Stimulated activated CD8-positive, alpha-beta memory T cell treated with anti-CD3 and anti-CD28 coated beads, Interleukin-15, amount 100 ng/mL, for 24 hours (primary cell): ENCODE measurements around the gene TOGARAM2.

Experiments
- DNase-seq: peaks from one replicate; pipeline ENCODE4 v3.0.0-alpha.2; 2020; ENCODE audit warnings: low read depth

The TOGARAM2 gene

GRCh38 chr2:29021886-29022285 is 40.8 kb downstream of the TOGARAM2 start:
- DNase-seq, result no peak

GRCh38 chr2:29022679-29023078 is 41.6 kb downstream of the TOGARAM2 start:
- DNase-seq, result no peak

DNA sequence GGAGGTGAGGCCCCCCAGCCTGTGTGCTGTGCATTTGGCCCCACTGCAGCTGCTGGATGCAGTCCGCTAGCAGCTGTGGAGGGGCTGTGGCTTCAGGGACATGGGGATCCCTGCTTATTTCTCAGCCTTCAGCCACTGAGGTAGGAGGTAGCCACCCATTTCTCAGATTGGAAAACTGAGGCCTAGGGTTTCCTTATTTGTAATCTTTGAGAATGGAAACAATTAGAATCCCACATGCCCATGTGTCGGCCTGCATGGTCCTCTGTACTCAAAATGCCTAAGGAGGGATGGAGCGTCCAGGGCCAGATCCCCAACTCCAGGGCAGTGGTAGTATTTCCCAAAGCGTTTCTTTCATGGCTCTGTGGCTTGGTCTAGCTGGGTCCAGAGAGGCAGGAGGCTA is 42.1 kb downstream of the TOGARAM2 start:
- DNase-seq, result no peak

GRCh38 chr2:29024882-29025430 is 43.9 kb downstream of the TOGARAM2 start:
- no peak for DNase-seq

GRCh38 chr2:29025711-29026110 is 44.6 kb downstream of the TOGARAM2 start:
- DNase-seq, result no peak

- no peak for DNase-seq
These were observed 49.9 kb downstream of the TOGARAM2 start for GRCh38 chr2:29031046-29031445.

- DNase-seq, result no peak
These were observed 51.1 kb downstream of the TOGARAM2 start for GRCh38 chr2:29032189-29032588.

DNA sequence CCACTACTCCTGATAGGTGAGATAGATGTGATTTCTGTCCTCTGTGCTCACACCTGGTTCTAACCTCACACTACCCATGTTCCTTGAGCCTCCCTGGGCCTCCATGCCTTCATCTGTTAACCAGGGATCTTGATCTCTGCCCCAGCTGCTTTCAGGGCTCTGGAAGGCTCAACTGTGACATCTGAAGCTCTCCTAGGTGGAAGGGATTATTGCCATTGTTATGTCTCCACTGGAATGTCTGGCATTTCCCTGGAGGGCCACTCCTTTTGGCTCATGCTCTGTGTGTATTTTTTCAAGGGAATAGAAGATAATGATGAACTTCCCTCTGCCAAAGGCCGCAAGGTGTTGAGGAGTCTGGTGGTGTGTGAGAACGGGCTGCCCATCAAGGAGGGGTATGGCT is 52.1 kb downstream of the TOGARAM2 start:
- DNase-seq, result no peak

GRCh38 chr2:29033656-29034055 is 52.6 kb downstream of the TOGARAM2 start:
- DNase-seq, result no peak

DNA sequence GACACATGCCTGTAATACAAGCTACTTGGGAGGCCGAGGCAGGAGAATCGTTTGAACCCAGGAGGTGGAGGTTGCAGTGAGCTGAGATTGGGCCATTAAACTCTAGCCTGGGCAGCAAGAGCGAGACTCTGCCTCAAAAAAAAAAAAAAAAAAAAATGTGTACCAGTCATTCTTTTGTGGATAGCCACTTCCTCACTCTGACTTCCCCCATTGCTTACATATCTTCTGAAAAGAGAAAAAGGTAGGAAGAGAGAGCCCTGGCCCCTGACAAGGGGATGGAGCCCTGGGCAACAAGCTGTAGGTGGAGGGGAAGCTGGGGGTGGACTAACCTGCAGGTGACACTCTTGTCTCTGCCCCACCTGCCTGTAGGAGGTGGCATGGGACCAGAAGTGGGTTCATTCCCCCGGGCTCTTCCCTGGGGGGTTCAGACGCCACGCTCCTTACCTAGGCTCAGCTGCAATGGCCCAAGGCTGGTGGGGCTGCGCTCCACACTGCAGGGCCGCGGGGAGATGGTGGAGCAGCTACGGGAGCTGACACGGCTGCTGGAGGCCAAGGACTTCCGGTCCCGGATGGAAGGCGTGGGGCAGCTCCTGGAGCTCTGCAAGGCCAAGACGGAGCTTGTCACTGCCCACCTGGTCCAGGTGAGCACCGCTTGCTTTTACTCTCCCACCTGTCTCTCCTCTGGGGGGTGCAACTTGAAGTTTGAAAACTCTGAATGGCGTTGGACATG is 54.1 kb downstream of the TOGARAM2 start:
- DNase-seq, result no peak

DNA sequence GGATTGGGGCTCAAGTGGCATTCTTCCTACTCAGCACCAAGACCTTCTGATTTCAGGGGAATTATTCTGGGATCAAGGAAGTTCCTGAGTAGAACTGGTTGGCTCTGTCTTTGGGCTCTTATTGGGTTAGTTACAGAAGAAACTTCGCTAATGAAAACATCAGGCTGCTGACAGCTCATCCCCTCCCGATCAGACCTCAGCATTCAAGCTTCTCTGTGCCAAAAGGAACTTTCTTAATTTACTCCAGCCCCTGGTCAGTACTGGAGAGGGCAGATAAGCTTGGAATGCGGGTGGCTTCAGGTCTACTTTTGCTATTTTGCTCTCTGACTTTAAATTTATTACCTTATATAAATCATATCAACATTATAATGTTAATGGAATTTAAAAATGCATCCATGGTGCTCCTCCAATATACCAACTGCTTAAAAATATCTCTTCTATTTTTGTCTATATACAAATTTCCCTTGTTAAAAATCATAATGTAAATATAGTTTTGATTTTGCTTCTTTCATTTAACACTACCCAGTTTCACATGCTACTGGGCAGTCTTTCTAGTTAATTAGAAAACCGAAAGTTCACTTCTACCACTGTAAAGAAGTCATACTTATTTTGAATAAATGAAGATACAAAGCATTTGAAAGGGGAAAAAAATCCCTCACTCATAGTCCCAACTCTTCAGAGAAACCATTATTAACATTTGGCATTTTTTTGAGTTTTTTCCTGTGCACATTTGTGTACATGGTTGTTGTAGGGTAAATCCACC is 58.8 kb downstream of the TOGARAM2 start:
- DNase-seq, result no peak

DNA sequence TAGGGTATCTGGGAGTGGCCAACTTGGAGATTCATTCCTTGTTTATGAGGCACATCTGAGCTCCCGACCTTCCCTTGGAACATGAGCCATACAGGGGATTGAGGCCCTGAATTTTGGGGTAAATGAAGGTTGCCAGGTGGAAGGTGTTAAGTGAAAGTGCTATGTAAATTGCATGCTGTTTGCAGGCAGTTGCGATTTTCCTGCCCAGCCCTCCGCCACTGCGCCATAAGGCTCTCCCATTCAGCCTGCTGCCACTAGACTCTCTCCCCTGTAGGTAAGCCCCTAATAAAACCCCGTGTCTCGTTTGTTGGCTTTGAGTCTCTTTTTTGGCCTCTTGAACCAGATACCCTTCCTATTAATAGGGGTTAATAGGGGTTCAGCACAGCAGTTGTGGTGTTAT is 59.5 kb downstream of the TOGARAM2 start:
- no peak for DNase-seq

- no peak for DNase-seq
These were observed 60.1 kb downstream of the TOGARAM2 start for GRCh38 chr2:29041161-29041660.

DNA sequence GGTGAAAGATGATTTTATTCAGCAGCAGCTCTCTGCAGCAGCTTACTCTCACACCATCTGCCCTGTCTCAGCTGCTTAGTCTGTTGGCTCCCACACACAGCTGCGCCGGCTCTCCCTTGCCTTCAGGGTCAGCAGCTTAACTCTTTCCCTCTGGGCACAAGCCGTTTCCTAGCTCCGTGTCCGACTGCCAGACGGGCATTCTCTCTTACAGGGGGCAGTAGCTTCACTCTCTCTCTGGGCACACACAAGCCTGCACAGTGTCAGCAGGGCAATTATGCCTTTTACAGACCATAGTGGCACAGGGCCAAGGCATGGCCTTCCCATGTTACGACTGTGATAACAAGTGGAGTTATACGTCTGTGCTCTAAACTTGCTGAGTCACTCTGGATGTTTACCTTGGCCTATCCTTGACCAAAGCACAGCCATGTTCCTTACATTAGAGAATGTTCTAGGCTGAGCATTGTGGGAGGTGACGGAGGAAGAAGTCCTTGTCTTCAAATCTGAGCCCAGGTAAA is 61.5 kb downstream of the TOGARAM2 start:
- DNase-seq, result no peak

DNA sequence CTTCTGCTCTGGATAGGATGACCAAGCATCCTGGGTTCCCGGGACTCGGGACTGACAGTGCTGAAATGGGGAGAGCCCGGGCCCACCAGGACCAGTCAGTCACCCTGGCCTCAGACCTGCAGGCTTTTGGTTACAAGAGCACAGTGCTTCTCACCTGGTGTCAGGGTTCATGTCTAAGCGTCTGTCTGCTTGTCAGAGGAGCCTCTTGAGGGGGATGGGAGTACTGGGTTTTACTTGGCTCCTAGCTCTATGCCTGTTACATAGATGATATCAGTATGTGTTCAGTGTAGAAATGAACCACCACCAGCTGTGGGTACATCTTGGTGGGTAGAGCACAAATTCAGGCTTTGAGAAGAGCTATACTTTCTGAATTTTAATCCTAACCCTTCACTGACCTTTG is 63.4 kb downstream of the TOGARAM2 start:
- DNase-seq, result no peak

GRCh38 chr2:29046321-29046720 is 65.2 kb downstream of the TOGARAM2 start:
- no peak for DNase-seq

DNA sequence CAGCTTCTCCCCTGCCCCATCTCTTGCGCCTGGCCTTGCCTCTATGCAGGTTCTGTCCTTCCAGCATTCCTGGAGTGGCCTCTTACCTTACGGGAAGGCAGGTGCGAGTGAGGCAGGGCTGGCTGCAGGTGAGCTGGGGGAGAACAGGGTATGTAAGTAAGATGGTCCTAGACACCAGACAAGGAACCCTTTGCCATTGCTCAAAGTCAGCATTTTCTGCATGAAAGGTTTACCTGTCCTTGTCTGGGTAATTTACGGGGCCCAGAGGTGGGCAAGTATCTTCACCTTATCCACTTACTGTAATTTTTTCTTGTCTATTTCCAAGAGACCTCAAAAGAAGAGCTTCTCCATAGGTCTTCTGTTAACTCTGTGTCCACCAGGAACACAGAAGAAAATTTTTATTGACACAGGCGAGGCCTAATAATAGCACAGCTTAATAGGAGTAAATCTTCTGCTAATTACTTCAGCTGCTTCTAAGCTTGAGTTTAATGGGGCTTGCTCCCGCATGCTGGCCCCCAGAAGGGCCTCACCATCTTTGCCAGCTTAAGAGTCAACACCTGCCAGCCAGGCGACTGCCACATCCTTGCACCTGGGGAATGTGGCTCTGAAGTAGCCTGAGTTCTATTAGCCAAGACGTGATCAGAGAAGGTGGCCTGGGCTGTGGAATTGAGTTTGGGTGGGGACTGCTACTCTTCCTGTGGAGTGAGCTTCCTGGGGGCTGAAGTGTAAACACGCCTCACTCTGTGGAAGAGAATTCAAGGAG is 66.2 kb downstream of the TOGARAM2 start:
- no peak for DNase-seq

DNA sequence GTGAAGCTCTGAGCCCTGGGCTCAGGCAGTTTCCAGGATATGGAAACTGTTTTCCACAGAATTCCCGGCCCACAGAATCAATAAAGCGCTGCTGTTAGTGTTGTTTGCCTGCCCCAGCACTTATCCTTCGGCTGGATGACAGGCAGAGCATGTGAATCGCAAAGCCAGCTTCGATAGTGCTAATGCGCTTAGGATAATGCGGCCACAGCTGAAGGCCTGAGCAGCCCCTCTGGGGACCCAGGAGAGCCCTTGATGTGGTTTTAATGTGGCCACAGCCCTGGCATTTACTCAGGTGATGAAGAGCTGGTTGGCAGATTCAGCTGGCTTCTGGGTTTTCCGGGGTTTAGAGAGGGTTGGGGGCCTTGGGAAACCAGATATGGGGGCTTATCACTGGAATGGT is 69.5 kb downstream of the TOGARAM2 start:
- DNase-seq, result no peak

DNA sequence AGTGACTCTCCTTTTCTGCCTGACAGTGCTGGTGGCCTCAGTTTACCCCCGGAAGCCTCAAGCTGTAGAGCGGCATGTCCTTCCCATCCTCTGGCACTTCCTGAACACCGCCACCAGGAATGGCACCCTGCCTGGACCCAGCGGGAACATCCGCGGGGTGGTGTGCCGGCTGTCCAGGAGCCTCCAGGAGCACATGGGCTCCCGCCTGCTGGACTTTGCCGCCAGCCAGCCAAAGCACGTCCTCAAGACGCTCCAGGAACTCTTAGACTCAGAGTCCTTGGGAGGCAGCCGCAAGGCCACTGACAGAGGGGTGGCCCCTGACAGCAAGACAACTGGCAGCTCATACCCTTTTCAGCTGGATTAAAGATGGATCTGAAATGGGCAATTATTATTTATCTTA is 70.6 kb downstream of the TOGARAM2 start:
- no peak for DNase-seq

- DNase-seq, result no peak
These were observed 71.7 kb downstream of the TOGARAM2 start for GRCh38 chr2:29052807-29053206.

GRCh38 chr2:29053223-29053622 is 72.1 kb downstream of the TOGARAM2 start:
- DNase-seq, result no peak
